Erythroblast (primary cell): ENCODE measurements around the gene ZNF200.

ENCODE experiments used
- GATA1 ChIP-seq: IDR thresholded peaks from 2 replicates; pipeline ENCODE4 v1.6.1; 2011; ENCODE audit warnings: low read depth, mild to moderate bottlenecking, control low read depth, low read length, moderate library complexity
- POLR2A ChIP-seq: IDR thresholded peaks from 2 replicates; pipeline ENCODE4 v1.6.1; 2011; ENCODE audit warnings: mild to moderate bottlenecking, low read length

DNA sequence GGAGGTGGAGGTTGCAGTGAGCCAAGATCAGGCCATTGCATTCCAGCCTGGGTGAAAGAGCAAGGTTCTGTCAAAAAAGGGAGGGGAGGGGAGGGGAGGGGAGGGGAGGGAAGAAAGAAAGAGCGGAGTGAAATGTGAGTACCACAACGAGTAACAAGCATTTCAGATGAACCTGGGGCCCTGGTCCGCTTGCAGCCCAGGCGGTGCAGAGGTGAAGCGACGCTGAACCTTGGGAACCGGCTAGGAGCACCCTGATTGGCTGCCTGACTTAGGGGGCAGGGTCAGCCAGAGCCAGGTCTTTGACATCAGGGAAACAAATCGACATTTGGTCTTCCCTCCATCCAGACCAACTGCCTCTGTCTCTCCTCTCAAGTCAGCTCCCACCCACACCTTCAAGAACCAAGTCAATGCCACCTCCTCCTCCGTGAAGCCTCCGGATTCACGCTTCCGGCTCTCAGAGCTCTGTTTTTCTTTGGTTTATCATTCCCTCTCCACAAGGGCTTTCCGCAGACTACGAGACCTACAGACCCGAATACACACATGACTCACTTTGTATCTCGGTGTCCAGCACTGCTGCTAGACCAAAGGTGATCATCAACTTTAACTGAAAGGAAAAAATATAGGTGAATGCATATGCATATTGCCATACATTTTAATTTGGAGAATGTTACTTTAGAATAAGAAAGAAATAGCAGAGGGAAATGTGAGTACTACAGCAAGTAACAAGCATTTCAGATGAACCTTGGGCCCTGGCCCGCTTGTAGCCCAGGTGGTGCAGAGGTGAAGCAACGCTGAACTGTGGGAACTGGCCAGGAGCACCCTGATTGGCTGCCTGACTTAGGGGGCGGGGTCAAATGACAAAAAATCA, 27.6 kb downstream of the ZNF200 start:
- TF ChIP-seq POLR2A (no peak), GATA1 (no peak)
